Endothelial cell of umbilical vein (primary cell): ENCODE measurements around the gene CSNK2A3. TPM values are rescaled to one million over a fixed set of nuclear protein-coding genes. Genes with fewer than 3 reads are reported as not detected.

ENCODE experiments used
- BruUV-seq: library from RNA; stranded (reverse); fragments of 400-500 nt; replicated peaks from 2 replicates; lab custom pipeline; 2021; lab: Mats Ljungman, UMichigan
- CTCF ChIA-PET: fragments of 300-600, 350-600 bp; sonication (Branson Sonifier 250); formaldehyde crosslinking; loops from one replicate; lab custom pipeline; 2021; ENCODE audit warnings: antibody characterized with exemption, inconsistent platforms; lab: Charles Lee
- POLR2A ChIA-PET: fragments of 300-600, 350-600 bp; sonication (Branson Sonifier 250); formaldehyde crosslinking; loops from one replicate; lab custom pipeline; 2021; ENCODE audit warnings: antibody characterized with exemption, inconsistent platforms; lab: Charles Lee
- DNase-seq: peaks from one replicate; pipeline ENCODE4 v3.0.0-alpha.2; 2011; ENCODE audit warnings: low read depth, low spot score
- FAIRE-seq: peaks from 2 replicates; lab custom pipeline; 2011; peaks lifted over from hg19 to GRCh38; lab: Jason Lieb, UNC
- H2AFZ ChIP-seq: 2 replicates; pipeline ENCODE4 v1.6.0; 2012; ENCODE audit warnings: low read depth, low read length, control low read depth, inconsistent platforms
- H3K27ac ChIP-seq: 2 replicates; pipeline ENCODE4 v1.5.1; 2011; ENCODE audit warnings: low read depth, mild to moderate bottlenecking, control low read depth, low read length, moderate library complexity; ENCODE audit not compliant: insufficient read depth
- H3K27me3 ChIP-seq, 2 experiments: 2 replicates each; pipeline versions ENCODE4 v1.6.0 to v1.6.1; 2011; ENCODE audit warnings: low read length in 2 of 2, mixed read lengths in 1 of 2; ENCODE audit not compliant: control insufficient read depth in 2 of 2, insufficient read depth in 2 of 2
- H3K36me3 ChIP-seq, 2 experiments: 2 replicates in 1 of 2; 3 replicates in 1 of 2; pipeline ENCODE4 v1.5.1; 2011; ENCODE audit warnings: low read length in 2 of 2, mild to moderate bottlenecking in 1 of 2, moderate library complexity in 1 of 2; ENCODE audit not compliant: control insufficient read depth in 2 of 2, insufficient read depth in 2 of 2; ENCODE audit errors: extremely low read depth in 1 of 2
- H3K4me1 ChIP-seq: 3 replicates; pipeline ENCODE4 v1.5.1; 2011; ENCODE audit warnings: mild to moderate bottlenecking, low read length; ENCODE audit not compliant: control insufficient read depth, insufficient read depth; ENCODE audit errors: extremely low read depth
- H3K4me2 ChIP-seq: 2 replicates; pipeline ENCODE4 v1.6.1; 2011; ENCODE audit warnings: low read length, control low read depth, mixed read lengths; ENCODE audit not compliant: insufficient read depth
- H3K4me3 ChIP-seq, 3 experiments: fragments of 200-600 bp in 1 of 3; sonication (generic), shearing (Covaris generic) in 1 of 3; replicated peaks in 1 of 3; 2 replicates each; pipeline ENCODE4 v1.5.1; 2011 to 2016; ENCODE audit warnings: control low read depth in 3 of 3, low read length in 3 of 3, mild to moderate bottlenecking in 2 of 3, inconsistent platforms in 1 of 3, low read depth in 1 of 3, moderate library complexity in 1 of 3; ENCODE audit not compliant: insufficient read depth in 1 of 3
- H3K79me2 ChIP-seq: 2 replicates; pipeline ENCODE4 v1.6.0; 2012; ENCODE audit warnings: low read length, inconsistent platforms; ENCODE audit not compliant: control insufficient read depth, insufficient read depth
- H3K9ac ChIP-seq: replicated peaks from 2 replicates; pipeline ENCODE3; 2011; ENCODE audit warnings: low read length, control low read depth; ENCODE audit not compliant: insufficient read depth; ENCODE audit errors: extremely low read depth
- H3K9me1 ChIP-seq: replicated peaks from 3 replicates; pipeline ENCODE4 v1.6.0; 2011; ENCODE audit warnings: mild to moderate bottlenecking, low read length; ENCODE audit not compliant: control insufficient read depth, insufficient read depth; ENCODE audit errors: extremely low read depth
- H3K9me3 ChIP-seq: replicated peaks from 2 replicates; pipeline ENCODE4 v1.5.1; 2012; ENCODE audit warnings: low read length, inconsistent platforms; ENCODE audit not compliant: control insufficient read depth, insufficient read depth
- H4K20me1 ChIP-seq: replicated peaks from 2 replicates; pipeline ENCODE3; 2011; ENCODE audit warnings: mild to moderate bottlenecking, low read length; ENCODE audit not compliant: control insufficient read depth, insufficient read depth; ENCODE audit errors: extremely low read depth
- EZH2 ChIP-seq: IDR thresholded peaks from 2 replicates; pipeline ENCODE4 v1.6.1; 2012; ENCODE audit warnings: borderline replicate concordance, low read depth, mild to moderate bottlenecking, moderate library complexity, low read length, inconsistent platforms; ENCODE audit not compliant: severe bottlenecking
- FOS ChIP-seq: IDR thresholded peaks from 2 replicates; pipeline ENCODE4 v1.6.1; 2011; ENCODE audit warnings: mild to moderate bottlenecking, low read length, moderate library complexity, borderline replicate concordance; ENCODE audit not compliant: insufficient read depth
- GATA2 ChIP-seq: IDR thresholded peaks from 2 replicates; pipeline ENCODE4 v1.7.0; 2011; ENCODE audit warnings: low read depth, mild to moderate bottlenecking, moderate library complexity, mixed read lengths, low read length; ENCODE audit not compliant: insufficient read length, insufficient read depth
- JUN ChIP-seq: IDR thresholded peaks from 2 replicates; pipeline ENCODE4 v1.6.1; 2011; ENCODE audit warnings: borderline replicate concordance, low read depth; ENCODE audit not compliant: insufficient read length, insufficient read depth
- MYC ChIP-seq: IDR thresholded peaks from one replicate; pipeline ENCODE4 v1.6.1; 2011; ENCODE audit warnings: mild to moderate bottlenecking, low read depth, low read length
- POLR2A ChIP-seq: IDR thresholded peaks from 2 replicates; pipeline ENCODE4 v1.6.1; 2012; ENCODE audit warnings: low read depth, mild to moderate bottlenecking, control low read depth, low read length
- POLR2AphosphoS5 ChIP-seq: IDR thresholded peaks from 2 replicates; pipeline ENCODE4 v1.6.1; 2012; ENCODE audit warnings: low read depth, mild to moderate bottlenecking, control low read depth, low read length, moderate library complexity; ENCODE audit not compliant: insufficient read depth
- dilution Hi-C: fragments of 300-500 bp; cut with MboI; formaldehyde crosslinking; loops from one replicate; pipeline ENCODE4 v1.15.0; 2019; ENCODE audit warnings: low sequenced_read_pairs; ENCODE audit not compliant: extremely low pct_ligation_motif_present
- intact Hi-C: fragments of 100-400 bp; cut with micrococcal nuclease; formaldehyde crosslinking; loops from one replicate; pipeline ENCODE4 v1.10.0; 2022
- polyA plus RNA-seq, 4 experiments: library from polyadenylated mRNA; depleted of rRNA in 3 of 4; stranded (reverse) in 3 of 4; unstranded in 1 of 4; fragments of >200 nt; gene quantifications; 2 replicates each; pipeline versions ENCODE4 v1.2.1 to v1.2.3, GENCODE V29; 2011 to 2012; ENCODE audit warnings: missing spikeins in 1 of 4
- total RNA-seq: library from RNA; stranded (reverse); gene quantifications from 2 replicates; pipeline ENCODE4 v1.2.3, GENCODE V29; 2021
- TF ChIP-seq, protein P1 (sequence below): IDR thresholded peaks from 2 replicates; pipeline ENCODE4 v1.6.1; 2011; ENCODE audit not compliant: insufficient read depth, insufficient read length
- TF ChIP-seq, protein P2 (sequence below), 2 donors: IDR thresholded peaks; 1 replicate in 1 of 2; 2 replicates in 1 of 2; pipeline ENCODE4 v1.5.1; 2011; ENCODE audit warnings: low read length in 2 of 2, mild to moderate bottlenecking in 2 of 2, moderate library complexity in 2 of 2, control low read depth in 1 of 2, inconsistent platforms in 1 of 2, low read depth in 1 of 2; ENCODE audit not compliant: insufficient read depth in 1 of 2; ENCODE audit errors: extremely low read depth in 1 of 2

Gene CSNK2A3
- total and polyA plus RNA-seq, 2 donors (not counting 3 experiments of a cell fraction or from before 2014, with no cell fraction given): 0.41 TPM; not detected in 1

GRCh38 chr11:11348303-11348702, 4.7 kb downstream of the CSNK2A3 start:
- TF ChIP-seq GATA2: no peak
- dilution Hi-C loops: no loop called here
- BruUV-seq: no TSS peak
- Histone ChIP-seq H3K27ac (no peak overlapping the region), H3K4me2 (no peak overlapping the region), H3K27me3 (peaks cover 0 to 2% of the 10 kb centered on the region in 2 experiments), H3K79me2 (no peaks in the 10 kb centered on the region), H4K20me1 (no peaks in the 10 kb centered on the region), H3K9me1 (no peaks in the 10 kb centered on the region), H3K4me3 (no peak overlapping the region), H2AFZ (no peak overlapping the region), H3K36me3 (no peaks in the 10 kb centered on the region), H3K4me1 (peaks cover 7% of the 10 kb centered on the region), H3K9ac (no peak overlapping the region), H3K9me3 (no peaks in the 10 kb centered on the region)
- intact Hi-C loops: no loop called here
- FAIRE-seq (no peak), DNase-seq (no peak)
- ChIA-PET POLR2A (no interaction called here), CTCF (no interaction called here)

- Histone ChIP-seq H4K20me1 (no peaks in the 10 kb centered on the region), H2AFZ (no peak overlapping the region), H3K36me3 (no peaks in the 10 kb centered on the region), H3K4me3 (no peak overlapping the region), H3K9me3 (no peaks in the 10 kb centered on the region), H3K79me2 (no peaks in the 10 kb centered on the region), H3K27me3 (peaks cover 0 to 2% of the 10 kb centered on the region in 2 experiments), H3K4me2 (no peak overlapping the region), H3K9me1 (no peaks in the 10 kb centered on the region), H3K4me1 (peaks cover 7% of the 10 kb centered on the region), H3K27ac (no peak overlapping the region), H3K9ac (no peak overlapping the region)
- intact Hi-C loops: no loop called here
- TF ChIP-seq GATA2: no peak
- no peak for TF ChIP-seq EZH2
- TF ChIP-seq, protein P1, sequence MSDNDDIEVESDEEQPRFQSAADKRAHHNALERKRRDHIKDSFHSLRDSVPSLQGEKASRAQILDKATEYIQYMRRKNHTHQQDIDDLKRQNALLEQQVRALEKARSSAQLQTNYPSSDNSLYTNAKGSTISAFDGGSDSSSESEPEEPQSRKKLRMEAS: no peak
- no peak for TF ChIP-seq POLR2AphosphoS5
- no peak for TF ChIP-seq JUN
- no peak for TF ChIP-seq POLR2A
- TF ChIP-seq FOS: no peak
- TF ChIP-seq, protein P2, sequence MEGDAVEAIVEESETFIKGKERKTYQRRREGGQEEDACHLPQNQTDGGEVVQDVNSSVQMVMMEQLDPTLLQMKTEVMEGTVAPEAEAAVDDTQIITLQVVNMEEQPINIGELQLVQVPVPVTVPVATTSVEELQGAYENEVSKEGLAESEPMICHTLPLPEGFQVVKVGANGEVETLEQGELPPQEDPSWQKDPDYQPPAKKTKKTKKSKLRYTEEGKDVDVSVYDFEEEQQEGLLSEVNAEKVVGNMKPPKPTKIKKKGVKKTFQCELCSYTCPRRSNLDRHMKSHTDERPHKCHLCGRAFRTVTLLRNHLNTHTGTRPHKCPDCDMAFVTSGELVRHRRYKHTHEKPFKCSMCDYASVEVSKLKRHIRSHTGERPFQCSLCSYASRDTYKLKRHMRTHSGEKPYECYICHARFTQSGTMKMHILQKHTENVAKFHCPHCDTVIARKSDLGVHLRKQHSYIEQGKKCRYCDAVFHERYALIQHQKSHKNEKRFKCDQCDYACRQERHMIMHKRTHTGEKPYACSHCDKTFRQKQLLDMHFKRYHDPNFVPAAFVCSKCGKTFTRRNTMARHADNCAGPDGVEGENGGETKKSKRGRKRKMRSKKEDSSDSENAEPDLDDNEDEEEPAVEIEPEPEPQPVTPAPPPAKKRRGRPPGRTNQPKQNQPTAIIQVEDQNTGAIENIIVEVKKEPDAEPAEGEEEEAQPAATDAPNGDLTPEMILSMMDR (IDR thresholded peaks at IDR 0.05; ENCODE audit: extremely low read depth in 1 of 2, insufficient read depth in 1 of 2, low read depth in 1 of 2, low read length in 2 of 2): no peak
- no peak for TF ChIP-seq MYC
- DNase-seq (no peak), FAIRE-seq (no peak)
- POLR2A ChIA-PET: no interaction called here
- BruUV-seq: no TSS peak
- dilution Hi-C loops: no loop called here
- CTCF ChIA-PET: no interaction called here
Observed at GRCh38 chr11:11347592-11347991, 5.5 kb downstream of the CSNK2A3 start.
